HG02678 (cell line): ENCODE measurements around the gene CSTF2T.

ENCODE experiments used
- ATAC-seq: cut with Tn5 transposase; IDR thresholded peaks from one replicate; pipeline ENCODE4 v1.9.1; 2021; ENCODE audit warnings: mild to moderate bottlenecking, moderate library complexity; ENCODE audit not compliant: unreplicated experiment

CSTF2T gene

DNA sequence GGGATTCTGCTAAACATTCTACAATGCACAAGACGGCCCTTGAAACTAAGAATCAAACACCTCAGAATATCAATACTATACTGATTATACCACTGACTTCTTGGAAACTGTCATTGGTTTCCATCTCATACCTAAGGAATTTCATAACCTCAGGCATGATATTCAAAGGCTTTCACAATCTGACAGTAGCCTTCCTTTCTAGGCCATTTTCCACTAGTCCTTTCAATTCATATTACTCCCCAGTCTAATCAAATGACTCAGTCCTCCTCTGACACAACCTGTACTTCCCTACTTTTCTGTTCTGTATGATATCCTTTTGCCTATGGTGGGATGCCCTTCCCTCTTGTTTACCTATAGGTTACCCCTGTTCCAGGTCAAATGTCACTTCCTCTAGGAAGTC is 48.3 kb downstream of the CSTF2T start:
- ATAC-seq = no peak

DNA sequence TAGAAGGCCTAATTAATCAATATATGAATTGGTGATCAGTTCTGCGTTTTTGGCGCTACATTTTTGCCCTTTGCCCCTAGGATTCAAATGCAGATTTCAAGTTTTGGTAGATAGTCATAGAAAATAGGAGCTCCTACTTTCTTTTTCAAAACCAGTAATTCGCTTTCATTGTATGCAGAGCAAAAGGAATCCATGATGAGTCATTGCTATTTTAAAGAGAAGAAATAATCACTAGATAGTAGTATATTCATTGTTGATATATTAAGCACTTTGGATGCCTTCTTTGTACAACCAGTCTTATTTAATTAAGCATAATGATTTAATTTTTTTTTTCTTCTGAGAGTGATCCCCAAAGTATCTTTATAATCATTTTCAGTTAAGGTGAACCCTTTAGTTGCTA is 50.3 kb downstream of the CSTF2T start:
- ATAC-seq = no peak
